H1 (cell line): ENCODE data around the gene STAT5A. TPM values are rescaled to one million over a fixed set of nuclear protein-coding genes. Genes with fewer than 3 reads are reported as not detected.

Source experiments
- HDAC2 ChIP-seq, 2 experiments: fragments of 300-600 bp in 1 of 2; sonication (generic) in 1 of 2; IDR thresholded peaks; 2 replicates each; pipeline ENCODE4 v1.6.1; 2011 to 2012; ENCODE audit warnings: low read depth in 2 of 2, low read length in 2 of 2, mild to moderate bottlenecking in 2 of 2, moderate library complexity in 2 of 2, borderline replicate concordance in 1 of 2, inconsistent platforms in 1 of 2
- KDM5A ChIP-seq: fragments of 200-600 bp; IDR thresholded peaks from 2 replicates; pipeline ENCODE4 v1.7.1; 2012; ENCODE audit warnings: mild to moderate bottlenecking, low read length, inconsistent platforms, mixed read lengths
- NANOG ChIP-seq: IDR thresholded peaks from 2 replicates; pipeline ENCODE4 v1.6.1; 2011; ENCODE audit warnings: low read length, low read depth, mild to moderate bottlenecking, inconsistent platforms; ENCODE audit not compliant: insufficient read depth, poor library complexity, severe bottlenecking
- NRF1 ChIP-seq: IDR thresholded peaks from 2 replicates; pipeline ENCODE4 v1.6.1; 2011; ENCODE audit warnings: mild to moderate bottlenecking, low read depth, low read length, improper control_type of control experiment
- POLR2A ChIP-seq, 2 experiments: IDR thresholded peaks; 1 replicate in 1 of 2; 2 replicates in 1 of 2; pipeline ENCODE4 v1.6.1; 2011; ENCODE audit warnings: low read depth in 2 of 2, low read length in 2 of 2, mild to moderate bottlenecking in 2 of 2; ENCODE audit errors: control extremely low read depth in 1 of 2
- RNF2 ChIP-seq: fragments of 200-900, 300-1000 bp; sonication (generic); IDR thresholded peaks from 2 replicates; pipeline ENCODE4 v1.7.1; 2016; ENCODE audit warnings: borderline replicate concordance, low read depth, mild to moderate bottlenecking, antibody characterized with exemption, low read length; ENCODE audit not compliant: poor library complexity, severe bottlenecking; ENCODE audit errors: missing control alignments
- SRF ChIP-seq: IDR thresholded peaks from 2 replicates; pipeline ENCODE4 v1.6.1; 2011; ENCODE audit warnings: mild to moderate bottlenecking, low read depth, low read length, moderate library complexity
- SUZ12 ChIP-seq: fragments of 200-600 bp; sonication (generic); IDR thresholded peaks from 2 replicates; pipeline ENCODE4 v1.6.1; 2012; ENCODE audit warnings: mild to moderate bottlenecking, inconsistent platforms, low read length, moderate library complexity, mixed read lengths
- TBP ChIP-seq: IDR thresholded peaks from 2 replicates; pipeline ENCODE4 v1.6.1; 2011; ENCODE audit warnings: low read depth, low read length, improper control_type of control experiment
- polyA plus RNA-seq, 7 experiments: library from polyadenylated mRNA; depleted of rRNA in 3 of 7; stranded (reverse) in 5 of 7; unstranded in 2 of 7; fragments of >200 nt in 5 of 7; fragments of 200-250 nt in 2 of 7; gene quantifications; 1 replicate in 5 of 7; 2 replicates in 1 of 7; 4 replicates in 1 of 7; pipeline versions ENCODE4 v1.2.1 to v1.2.3, GENCODE V29; 2011 to 2013; ENCODE audit warnings: missing spikeins in 2 of 7, mixed read lengths in 2 of 7
- total RNA-seq: library from RNA; stranded (reverse); fragmentation: NEBNext Ultra II Directional; extraction: Animal tissue kit (Norgen Biotek cat#: 25700); gene quantifications from 2 replicates; pipeline ENCODE4 v1.2.1, GENCODE V29; 2021

Gene STAT5A
- total and polyA plus RNA-seq, 2 of the 8 experiments (the other 6 are each of a cell fraction or from before 2014, with no cell fraction given), result 4.2 to 5.4 TPM

DNA sequence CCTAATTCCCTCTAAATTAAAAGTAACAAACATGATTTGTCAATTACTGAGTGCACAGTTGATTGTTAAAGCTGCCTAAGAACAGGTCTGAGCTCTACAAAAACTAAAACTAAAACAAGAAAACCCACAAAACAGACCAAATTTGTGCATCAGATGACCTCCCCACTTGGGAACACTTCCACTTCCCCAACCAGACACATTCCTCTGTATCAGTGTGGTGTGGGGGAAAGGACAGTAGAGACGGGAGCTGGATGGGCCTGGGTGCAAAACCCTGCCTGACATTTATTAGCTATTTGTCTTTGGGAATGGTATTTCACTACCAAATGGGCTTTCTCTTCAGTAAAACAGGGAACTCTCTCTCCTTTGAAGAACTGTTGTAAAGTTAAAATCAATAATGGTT is 70.1 kb downstream of the STAT5A start (continued):
- TF ChIP-seq HDAC2 (IDR thresholded peaks at IDR 0.05; ENCODE audit: borderline replicate concordance in 1 of 2, low read depth in 2 of 2, low read length in 2 of 2), result no peak
- TF ChIP-seq NRF1, result no peak
- no peak for TF ChIP-seq SRF
- TF ChIP-seq KDM5A, result no peak
- no peak for TF ChIP-seq TBP
- TF ChIP-seq NANOG, result no peak
- TF ChIP-seq SUZ12, result no peak
- TF ChIP-seq RNF2, result no peak
- no peak for TF ChIP-seq POLR2A (IDR thresholded peaks at IDR 0.05; ENCODE audit: control extremely low read depth in 1 of 2, low read depth in 2 of 2, low read length in 2 of 2)
- TF ChIP-seq, all 59 proteins: peak for 0
